Choroid plexus epithelial cell (primary cell): ENCODE data around the gene GRAP.

ENCODE experiments used
- DNase-seq: peaks from one replicate; pipeline ENCODE4 v3.0.0-alpha.2; 2010; ENCODE audit warnings: low read depth
- H3K4me3 ChIP-seq: 2 replicates; pipeline ENCODE4 v1.5.1; 2011; ENCODE audit warnings: low read depth, mild to moderate bottlenecking, control low read depth, low read length, moderate library complexity
- TF ChIP-seq, protein P1 (sequence below): conservative IDR thresholded peaks from 2 replicates; pipeline ENCODE4 v1.5.1; 2011; ENCODE audit warnings: low read depth, mild to moderate bottlenecking, control low read depth, inconsistent platforms, low read length, moderate library complexity

The GRAP gene

DNA sequence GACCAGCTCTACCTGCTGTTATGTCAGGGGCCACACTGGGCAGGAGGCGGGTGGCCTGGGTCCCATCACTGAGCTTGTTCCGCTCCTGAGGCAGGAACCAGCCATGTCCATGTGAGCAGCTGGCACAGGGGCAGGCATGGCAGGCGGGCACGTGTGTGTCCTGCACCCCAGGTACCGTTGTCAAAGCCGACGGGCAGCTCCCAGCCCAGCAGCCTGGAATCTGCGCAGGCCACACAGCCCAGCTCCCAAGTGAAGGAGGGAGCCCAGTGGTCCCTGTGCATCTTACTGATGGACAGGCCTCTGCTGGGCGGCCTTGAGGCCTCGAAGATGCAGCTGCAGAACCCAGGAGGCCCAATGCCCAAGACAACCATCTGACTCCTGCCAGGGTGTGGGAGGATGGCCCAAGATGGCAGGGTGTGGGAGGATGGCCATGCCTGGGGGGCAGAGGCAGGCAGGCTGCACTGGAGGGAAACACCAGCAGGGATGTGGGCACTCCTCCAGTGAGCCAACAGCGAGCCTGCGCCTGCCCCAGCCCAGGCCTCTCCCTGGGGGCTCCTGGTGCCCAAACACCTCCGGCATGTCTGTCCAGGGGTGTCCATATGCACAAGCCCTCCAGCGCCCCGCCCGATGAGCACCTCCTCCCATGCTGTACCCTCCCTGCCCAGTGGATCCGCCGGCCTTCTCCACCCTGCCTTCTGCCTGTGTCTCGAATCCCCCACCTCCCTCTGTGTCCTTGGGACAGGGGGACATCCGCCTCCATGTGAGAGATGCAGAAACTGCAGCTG is 55.0 kb downstream of the GRAP start:
- TF ChIP-seq, protein P1, sequence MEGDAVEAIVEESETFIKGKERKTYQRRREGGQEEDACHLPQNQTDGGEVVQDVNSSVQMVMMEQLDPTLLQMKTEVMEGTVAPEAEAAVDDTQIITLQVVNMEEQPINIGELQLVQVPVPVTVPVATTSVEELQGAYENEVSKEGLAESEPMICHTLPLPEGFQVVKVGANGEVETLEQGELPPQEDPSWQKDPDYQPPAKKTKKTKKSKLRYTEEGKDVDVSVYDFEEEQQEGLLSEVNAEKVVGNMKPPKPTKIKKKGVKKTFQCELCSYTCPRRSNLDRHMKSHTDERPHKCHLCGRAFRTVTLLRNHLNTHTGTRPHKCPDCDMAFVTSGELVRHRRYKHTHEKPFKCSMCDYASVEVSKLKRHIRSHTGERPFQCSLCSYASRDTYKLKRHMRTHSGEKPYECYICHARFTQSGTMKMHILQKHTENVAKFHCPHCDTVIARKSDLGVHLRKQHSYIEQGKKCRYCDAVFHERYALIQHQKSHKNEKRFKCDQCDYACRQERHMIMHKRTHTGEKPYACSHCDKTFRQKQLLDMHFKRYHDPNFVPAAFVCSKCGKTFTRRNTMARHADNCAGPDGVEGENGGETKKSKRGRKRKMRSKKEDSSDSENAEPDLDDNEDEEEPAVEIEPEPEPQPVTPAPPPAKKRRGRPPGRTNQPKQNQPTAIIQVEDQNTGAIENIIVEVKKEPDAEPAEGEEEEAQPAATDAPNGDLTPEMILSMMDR, result no peak
- no peak overlapping the region for H3K4me3 ChIP-seq
- DNase-seq, result no peak

DNA sequence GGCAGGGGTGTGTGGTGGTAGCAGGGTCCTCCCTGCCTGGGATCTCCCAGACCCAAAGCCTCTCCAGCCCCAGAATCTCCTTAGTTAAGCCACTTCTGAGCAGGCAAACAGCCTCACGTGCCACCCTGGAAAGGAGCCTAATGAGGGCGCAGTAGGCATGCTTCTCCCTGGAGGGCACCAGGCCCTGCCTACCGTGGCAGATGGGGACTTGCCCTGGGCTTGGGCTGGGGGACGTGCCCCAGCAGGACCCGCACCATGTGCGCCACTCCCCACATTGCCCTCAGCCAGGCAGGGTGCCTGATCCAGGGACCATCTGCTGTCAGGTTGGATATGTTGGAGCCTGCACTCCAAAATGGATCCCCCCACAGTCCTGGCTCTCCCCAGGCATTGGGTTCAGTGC is 56.4 kb downstream of the GRAP start:
- TF ChIP-seq, protein P1, result no peak
- DNase-seq, result no peak
- no peak overlapping the region for H3K4me3 ChIP-seq

DNA sequence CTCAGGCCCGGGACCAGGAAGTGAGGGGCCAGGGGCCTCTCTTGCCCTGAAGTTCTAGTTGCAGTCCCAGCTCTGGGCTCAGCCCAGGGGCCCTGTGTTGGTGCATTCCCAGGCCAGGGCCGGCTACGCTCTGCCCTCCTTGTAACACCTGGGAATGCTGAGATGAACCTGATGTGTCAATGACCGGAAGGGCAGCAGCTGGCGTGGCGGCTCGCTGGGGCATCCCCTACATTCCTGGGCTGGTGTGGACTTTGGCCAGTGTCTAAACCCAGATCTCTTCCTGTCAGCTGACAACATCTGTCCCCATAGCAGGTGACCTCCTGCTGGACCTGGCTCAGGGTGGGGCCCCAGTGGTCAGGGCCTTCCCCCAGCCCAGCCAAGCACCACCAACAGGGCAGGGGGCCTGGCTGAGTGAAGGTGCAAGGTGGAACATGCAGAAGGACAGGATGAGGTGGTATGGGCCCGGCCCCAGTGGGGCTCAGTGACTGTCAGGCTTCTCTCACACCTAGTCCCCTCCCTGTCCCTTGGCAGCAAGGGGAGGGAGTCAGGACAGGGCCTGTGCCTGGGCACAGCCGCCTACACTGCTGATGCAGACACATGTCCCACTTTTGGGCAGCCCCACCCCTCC is 58.1 kb downstream of the GRAP start:
- no peak overlapping the region for H3K4me3 ChIP-seq
- DNase-seq, result no peak
- TF ChIP-seq, protein P1, result no peak

DNA sequence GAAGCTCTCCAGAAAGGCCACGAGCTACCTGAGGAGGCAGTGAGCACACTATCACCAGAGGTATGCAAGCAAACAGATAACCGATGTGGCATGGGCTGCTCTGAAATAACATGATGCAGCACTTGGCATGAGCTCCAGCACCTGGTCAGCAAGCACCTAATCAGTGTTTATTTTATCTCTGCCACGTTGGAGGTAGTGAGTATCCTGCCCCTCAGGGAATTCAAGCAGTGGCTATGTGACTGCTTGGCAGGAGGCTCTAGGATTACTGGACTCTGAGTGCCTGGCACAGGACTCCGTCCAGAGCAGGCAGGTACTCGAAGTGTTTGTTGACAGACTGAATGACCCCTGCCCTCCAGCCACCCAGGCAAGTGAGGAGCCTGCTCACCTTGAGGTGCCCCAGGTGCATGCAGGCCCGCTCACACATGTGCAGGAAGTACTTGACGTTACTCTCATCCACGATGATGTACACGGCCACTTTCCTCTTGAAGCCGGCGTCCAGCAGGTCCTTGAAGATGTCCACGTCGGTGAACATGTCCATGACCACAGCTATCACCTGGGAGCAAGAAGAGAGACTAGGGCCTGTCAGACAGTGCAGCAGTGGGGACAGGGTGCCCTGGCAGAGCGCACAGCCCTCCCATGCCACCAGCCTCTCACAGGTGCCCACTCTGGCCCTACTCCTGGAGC is 58.8 kb downstream of the GRAP start:
- TF ChIP-seq, protein P1, result no peak
- no peak overlapping the region for H3K4me3 ChIP-seq
- DNase-seq, result no peak

DNA sequence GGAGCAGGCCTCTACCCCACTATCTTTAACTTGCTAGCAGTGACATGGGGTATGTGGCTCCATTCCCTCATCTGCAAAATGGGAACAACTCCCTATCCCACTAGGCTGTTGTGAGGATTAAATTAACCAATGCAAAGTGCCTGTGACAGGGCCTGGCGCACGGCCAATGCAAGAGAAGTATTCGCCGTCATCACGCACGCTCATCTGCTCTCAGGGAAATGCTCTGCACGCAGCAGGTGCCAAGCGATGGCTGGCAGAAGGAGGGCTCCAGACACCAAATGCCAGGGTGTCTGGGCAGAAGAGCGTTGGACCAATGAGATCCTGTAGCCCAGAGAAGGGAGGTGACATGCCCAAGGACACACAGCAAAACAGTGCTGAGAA is 59.5 kb downstream of the GRAP start:
- no peak overlapping the region for H3K4me3 ChIP-seq
- TF ChIP-seq, protein P1, result no peak

DNA sequence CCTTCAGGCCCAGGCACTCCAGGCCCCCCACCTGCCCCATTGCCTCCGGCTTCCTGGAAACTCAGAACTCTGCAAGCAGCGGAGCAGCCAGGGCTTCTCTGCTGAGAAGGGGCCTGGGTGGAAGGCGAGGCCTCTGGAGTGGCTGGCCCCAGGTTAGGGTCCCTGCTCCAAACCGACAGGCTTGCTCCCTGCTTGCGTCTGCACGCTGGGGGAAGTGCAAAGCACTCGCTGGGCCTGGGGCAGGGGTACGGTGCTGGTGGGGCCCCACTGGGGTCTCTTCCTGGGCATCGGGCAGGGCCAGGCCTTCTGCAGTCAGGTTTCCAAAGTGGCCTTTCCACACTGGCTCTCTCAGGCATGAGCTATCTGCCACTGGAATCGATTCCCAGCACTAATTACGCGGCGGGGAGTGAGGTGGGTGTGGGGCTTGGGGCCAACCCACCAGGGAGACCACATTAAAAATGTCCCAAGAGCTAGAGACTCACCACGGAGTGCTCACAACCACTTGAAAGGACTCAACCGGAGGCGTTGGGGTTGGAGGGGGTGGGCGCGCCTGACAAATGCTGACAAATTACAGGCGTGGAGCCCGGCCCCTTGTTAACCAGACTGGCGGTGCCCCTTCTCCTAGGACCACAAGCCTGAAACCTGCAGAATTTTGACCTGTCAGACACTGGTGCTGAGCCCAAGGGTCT is 60.1 kb downstream of the GRAP start:
- DNase-seq, result no peak
- TF ChIP-seq, protein P1, result no peak
- H3K4me3 ChIP-seq, result no peak overlapping the region

More for the DNA sequence above, 59.5 kb downstream of the GRAP start:
- DNase-seq, result no peak
